HL-60/S4 (cell line): ENCODE measurements around the gene MAPK11.

ENCODE experiments used
- in situ Hi-C: fragments of 300-500 bp; cut with MboI; formaldehyde crosslinking; loops from 2 replicates; pipeline ENCODE4 v1.14.3; 2022; ENCODE audit warnings: low sequenced_read_pairs

Gene MAPK11

DNA sequence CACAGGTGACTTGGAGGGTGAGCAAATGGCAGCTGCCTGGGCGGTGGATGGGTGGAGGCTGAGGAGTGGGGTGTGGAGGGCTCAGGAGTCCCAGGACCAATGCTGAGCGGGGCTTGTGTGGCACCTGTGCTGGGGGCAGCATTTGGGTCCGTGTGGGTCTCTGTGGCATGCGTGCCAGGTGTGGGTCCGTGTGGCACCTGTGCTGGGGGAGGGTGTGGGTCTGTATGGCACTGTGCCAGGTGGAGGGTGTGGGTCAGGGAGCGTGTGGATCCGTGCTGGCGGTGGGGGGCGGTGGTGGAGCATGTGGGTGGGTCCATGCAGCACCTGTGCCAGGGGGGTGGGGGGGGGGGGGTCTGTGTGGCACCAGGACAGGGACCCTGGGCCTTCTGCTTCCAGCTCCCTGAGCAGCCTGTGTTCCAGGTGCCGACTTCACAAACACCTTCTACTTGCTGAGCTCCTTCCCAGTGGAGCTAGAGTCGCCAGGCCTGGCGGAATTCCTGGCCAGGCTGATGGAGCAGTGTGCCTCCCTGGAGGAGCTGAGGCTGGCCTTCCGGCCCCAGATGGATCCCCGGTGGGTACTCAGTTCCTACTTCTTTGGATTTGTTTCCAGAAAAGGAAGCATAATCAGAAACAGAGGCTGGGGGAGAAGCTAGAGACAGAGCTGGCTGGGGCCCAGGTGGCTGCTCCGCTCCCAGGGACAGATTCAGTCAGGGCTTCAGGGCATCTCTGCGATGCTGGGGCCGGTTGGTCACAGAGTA is 54.7 kb downstream of the MAPK11 start:
- in situ Hi-C loops: loop anchor here (25.0 kb wide), 2 partner anchors 278 to 453 kb away; no protein-coding TSS in a partner anchor
